GM12878 (cell line): ENCODE data around the gene RHBDF2. TPM values are rescaled to one million over a fixed set of nuclear protein-coding genes. Genes with fewer than 3 reads are reported as not detected.

Experiments
- ATAC-seq: fragments of 200-7000 bp; cut with Tn5 transposase; 3 replicates; pipeline ENCODE4 v1.9.1; 2020; ENCODE audit warnings: mild to moderate bottlenecking, moderate library complexity
- BruUV-seq: library from RNA; stranded (reverse); fragments of 400-500 nt; replicated peaks from 2 replicates; lab custom pipeline; 2021; lab: Mats Ljungman, UMichigan
- CTCF ChIA-PET: fragments of 300-600 bp; sonication (Branson Sonifier 250); formaldehyde crosslinking; extraction: SDS; loops from one replicate; lab custom pipeline; 2021; ENCODE audit warnings: inconsistent platforms; lab: Yijun Ruan, JAX
- POLR2A ChIA-PET: fragments of 350-600 bp; formaldehyde crosslinking; extraction: SDS; loops from one replicate; lab custom pipeline; 2021; ENCODE audit warnings: inconsistent platforms; lab: Charles Lee
- RAD21 ChIA-PET: fragments of 300-600 bp; sonication (Branson Sonifier 250); formaldehyde crosslinking; loops from one replicate; lab custom pipeline; 2023; ENCODE audit warnings: antibody characterized with exemption; ENCODE audit not compliant: unreplicated experiment; lab: Charles Lee
- SMC1A ChIA-PET: fragments of 300-600 bp; sonication (Branson Sonifier 250); formaldehyde crosslinking; loops from one replicate; lab custom pipeline; 2023; ENCODE audit not compliant: unreplicated experiment, uncharacterized antibody; lab: Charles Lee
- DNase-seq: peaks from one replicate; pipeline ENCODE4 v3.0.0-alpha.2; 2011; ENCODE audit warnings: low read depth, low spot score
- FAIRE-seq: peaks from 3 replicates; lab custom pipeline; 2011; peaks lifted over from hg19 to GRCh38; lab: Jason Lieb, UNC
- H2AFZ ChIP-seq: 2 replicates; pipeline ENCODE4 v1.6.0; 2011; ENCODE audit warnings: low read depth, low read length, control low read depth; ENCODE audit not compliant: control insufficient read depth
- H3K27ac ChIP-seq: 2 replicates; pipeline ENCODE4 v1.5.1; 2011; ENCODE audit warnings: control low read depth; ENCODE audit not compliant: control insufficient read depth, insufficient read depth
- H3K27me3 ChIP-seq, 2 experiments: replicated peaks in 1 of 2; 2 replicates each; pipeline versions ENCODE4 v1.6.0 to v1.6.1; 2011; ENCODE audit warnings: low read length in 1 of 2; ENCODE audit not compliant: control insufficient read depth in 2 of 2, insufficient read depth in 2 of 2
- H3K36me3 ChIP-seq, 2 experiments: 2 replicates each; pipeline ENCODE4 v1.5.1; 2011; ENCODE audit warnings: low read length in 1 of 2; ENCODE audit not compliant: control insufficient read depth in 2 of 2, insufficient read depth in 2 of 2
- H3K4me1 ChIP-seq: 2 replicates; pipeline ENCODE4 v1.6.1; 2011; ENCODE audit warnings: mild to moderate bottlenecking, low read length, moderate library complexity, mixed read lengths; ENCODE audit not compliant: control insufficient read depth, insufficient read depth
- H3K4me2 ChIP-seq: 2 replicates; pipeline ENCODE4 v1.6.0; 2011; ENCODE audit warnings: control low read depth; ENCODE audit not compliant: control insufficient read depth, insufficient read depth
- H3K4me3 ChIP-seq: fragments of 200-600 bp; sonication (generic); 2 replicates; pipeline ENCODE4 v1.5.1; 2016
- H3K79me2 ChIP-seq: 2 replicates; pipeline ENCODE4 v1.6.0; 2011; ENCODE audit warnings: low read length; ENCODE audit not compliant: control insufficient read depth, insufficient read depth
- H3K9ac ChIP-seq: 2 replicates; pipeline ENCODE4 v1.8.0; 2011; ENCODE audit warnings: low read length, control low read depth, mixed read lengths; ENCODE audit not compliant: control insufficient read depth, insufficient read depth
- H3K9me3 ChIP-seq: replicated peaks from 3 replicates; pipeline ENCODE4 v1.5.1; 2011; ENCODE audit warnings: mild to moderate bottlenecking, low read length; ENCODE audit not compliant: control insufficient read depth, insufficient read depth
- H4K20me1 ChIP-seq: 2 replicates; pipeline ENCODE4 v1.6.0; 2011; ENCODE audit not compliant: control insufficient read depth, insufficient read depth
- BHLHE40 ChIP-seq, 2 experiments: fragments of 450-650 bp in 1 of 2; IDR thresholded peaks; 2 replicates each; pipeline ENCODE4 v1.6.1; 2011 to 2017; ENCODE audit warnings: low read depth in 2 of 2, borderline replicate concordance in 1 of 2, improper control_type of control experiment in 1 of 2, low read length in 1 of 2, mild to moderate bottlenecking in 1 of 2
- CBX5 ChIP-seq: sonication (generic); IDR thresholded peaks from 2 replicates; pipeline ENCODE4 v1.6.1; 2016; ENCODE audit warnings: low read depth, moderate library complexity, mild to moderate bottlenecking, inconsistent platforms
- EED ChIP-seq: sonication (generic); IDR thresholded peaks from 2 replicates; pipeline ENCODE4 v1.6.1; 2016; ENCODE audit warnings: antibody characterized with exemption, low read depth
- HDAC6 ChIP-seq: fragments of 200-600 bp; sonication (generic); IDR thresholded peaks from one replicate; pipeline ENCODE4 v1.8.0; 2017; ENCODE audit warnings: antibody characterized with exemption; ENCODE audit not compliant: unreplicated experiment
- IKZF1 ChIP-seq: fragments of 450-650 bp; conservative IDR thresholded peaks from 2 replicates; pipeline ENCODE4 v1.6.1; 2017; ENCODE audit warnings: antibody characterized with exemption, mild to moderate bottlenecking
- IKZF2 ChIP-seq, 2 experiments: fragments of 450-650 bp; IDR thresholded peaks; 2 replicates each; pipeline ENCODE4 v1.6.1; 2017; ENCODE audit warnings: mild to moderate bottlenecking in 2 of 2, moderate library complexity in 2 of 2
- IRF3 ChIP-seq: fragments of 450-650 bp; IDR thresholded peaks from 2 replicates; pipeline ENCODE4 v1.6.1; 2014; ENCODE audit warnings: mild to moderate bottlenecking
- KDM1A ChIP-seq: fragments of 200-600 bp; sonication (generic); IDR thresholded peaks from 2 replicates; pipeline ENCODE4 v1.6.1; 2016; ENCODE audit warnings: borderline replicate concordance
- MTA2 ChIP-seq: fragments of 450-650 bp; IDR thresholded peaks from 2 replicates; pipeline ENCODE4 v1.6.1; 2016; ENCODE audit warnings: low read depth, mild to moderate bottlenecking, moderate library complexity
- RELB ChIP-seq: fragments of 450-650 bp; IDR thresholded peaks from 2 replicates; pipeline ENCODE4 v1.6.1; 2017; ENCODE audit warnings: low read depth, mild to moderate bottlenecking, moderate library complexity
- RFX5 ChIP-seq: IDR thresholded peaks from 2 replicates; pipeline ENCODE4 v1.6.1; 2011; ENCODE audit warnings: low read depth, low read length, improper control_type of control experiment
- SPI1 ChIP-seq: IDR thresholded peaks from 2 replicates; pipeline ENCODE4 v1.6.1; 2011; ENCODE audit warnings: low read depth, mild to moderate bottlenecking, low read length, moderate library complexity, borderline replicate concordance; ENCODE audit not compliant: insufficient read depth
- YY1 ChIP-seq: IDR thresholded peaks from 2 replicates; pipeline ENCODE4 v1.6.1; 2011; ENCODE audit warnings: low read depth, mild to moderate bottlenecking, low read length
- ZNF217 ChIP-seq: fragments of 450-650 bp; IDR thresholded peaks from 2 replicates; pipeline ENCODE4 v1.6.1; 2017; ENCODE audit warnings: antibody characterized with exemption, mild to moderate bottlenecking
- whole genome bisulfite sequencing: methylation state at CpG from one replicate; pipeline ENCODE4 v1.1.6; 2016; ENCODE audit warnings: low lambda C conversion rate; ENCODE audit not compliant: insufficient replicate concordance, insufficient coverage; ENCODE audit errors: missing lambda C conversion rate; 5-methylcytosine and 5-hydroxymethylcytosine counted together
- in situ Hi-C: fragments of 300-500 bp; cut with MboI; formaldehyde crosslinking; loops from 9 replicates; pipeline ENCODE4 v1.14.3; 2018; ENCODE audit warnings: mixed read lengths
- intact Hi-C: fragments of 100-400 bp; cut with micrococcal nuclease; formaldehyde crosslinking; loops from one replicate; pipeline ENCODE4 v1.14.2; 2022; ENCODE audit not compliant: unreplicated experiment
- polyA plus RNA-seq, 11 experiments: library from polyadenylated mRNA; depleted of rRNA in 4 of 11; unstranded in 6 of 11; stranded (reverse) in 5 of 11; fragments of >200 nt; fragmentation: Nextera tagmentation in 4 of 11; fragmentation: Illumina TruSeq in 1 of 11; extraction: Ambion mirVana in 4 of 11; extraction: Trizol in 1 of 11; gene quantifications; 1 replicate in 1 of 11; 2 replicates in 10 of 11; pipeline versions ENCODE4 v1.2.1 to v1.2.3, GENCODE V29; 2011 to 2016; ENCODE audit warnings: inconsistent platforms in 2 of 11, missing spikeins in 2 of 11, low read depth in 1 of 11
- total RNA-seq, 4 experiments: library from RNA; depleted of rRNA in 3 of 4; stranded (reverse); fragments of >200 nt in 3 of 4; fragmentation: Illumina TruSeq in 1 of 4; extraction: Trizol in 1 of 4; gene quantifications; 2 replicates each; pipeline versions ENCODE4 v1.2.1 to v1.2.3, GENCODE V29; 2013 to 2021

RHBDF2 gene
- total and polyA plus RNA-seq, 10 of the 15 experiments (the other 5 are each of a cell fraction or from before 2014, with no cell fraction given) = 0.97 to 43.0 (median 18.7) TPM

GRCh38 chr17:76427501-76428231, 73.6 kb downstream of the RHBDF2 start:
- FAIRE-seq (no peak), DNase-seq (no peak), ATAC-seq (peak; percentile 86)
- no TSS peak for BruUV-seq
- peak overlapping the region; percentile 38 for H3K4me2 ChIP-seq
- intact Hi-C loops (no loop called here), in situ Hi-C loops (no loop called here)
- peaks cover 26% of the 10 kb centered on the region for H3K79me2 ChIP-seq
- H3K27me3 ChIP-seq = no peaks in the 10 kb centered on the region
- no peak overlapping the region for H3K9ac ChIP-seq
- ChIA-PET RAD21 (interaction anchor here (0.9 to 1.5 kb wide), 5 partner anchors 31 to 79 kb away, joined by 3 to 7 read pairs (median 3); partner anchors contain the start of gene AANAT), SMC1A (interaction anchor here (0.6 to 2.9 kb wide), 12 partner anchors 16 to 181 kb away, joined by 3 to 9 read pairs (median 5); partner anchors contain the start of gene UBE2O), POLR2A (interaction anchor here (0.6 to 1.5 kb wide), 5 partner anchors 14 to 327 kb away, joined by 3 to 4 read pairs (median 3); no protein-coding TSS in a partner anchor), CTCF (interaction anchor here (0.7 to 3.4 kb wide), 12 partner anchors 13 to 197 kb away, joined by 3 to 20 read pairs (median 5); no protein-coding TSS in a partner anchor)
- under 1% methylated on average over 8 of the region's 8 CpGs for whole genome bisulfite sequencing
- H3K9me3 ChIP-seq = no peaks in the 10 kb centered on the region
- TF ChIP-seq IRF3 (no peak), RELB (0 out of 2 replicates have a peak, but pooled peaks have one; percentile 26), BHLHE40 (IDR thresholded peaks at IDR 0.05; ENCODE audit: borderline replicate concordance in 1 of 2, low read depth in 2 of 2, low read length in 1 of 2) (peak; percentile 83), SPI1 (0 out of 2 replicates have a peak, but pooled peaks have one; percentile 9), CBX5 (no peak), YY1 (no peak), MTA2 (0 out of 2 replicates have a peak, but pooled peaks have one; percentile 22), RFX5 (no peak), ZNF217 (no peak), HDAC6 (no peak), IKZF1 (0 out of 2 replicates have a peak, but pooled peaks have one; percentile 29), EED (peak; percentile 61), KDM1A (no peak), IKZF2 (IDR thresholded peaks at IDR 0.05) (peak; percentile 64 to 68; a peak in 3 of 4 replicates)
- H3K4me1 ChIP-seq = peaks cover 24% of the 10 kb centered on the region
- peak overlapping the region; percentile 4; the same call in 1 of the 2 replicates for H3K27ac ChIP-seq
- no peak overlapping the region for H3K4me3 ChIP-seq
- H2AFZ ChIP-seq = no peak overlapping the region
- H3K36me3 ChIP-seq = peaks cover 1 to 3% of the 10 kb centered on the region in 2 experiments; a peak in 1 of 4 replicates
- no peaks in the 10 kb centered on the region; the same call in 1 of the 2 replicates for H4K20me1 ChIP-seq
